IPS DF 19.7 (cell line): Measurements from ENCODE around the gene ING4.
A peak's percentile ranks its signal among the peaks of the same experiment; 100 is the strongest.
"Not testable (repeated sequence)": the region's sequence is repeated elsewhere in the genome, so short reads cannot be mapped to it uniquely, and the experiment has no call there.

Experiments
- DNase-seq: peaks from one replicate; pipeline ENCODE4 v3.0.0-alpha.2; 2013; ENCODE audit warnings: low read depth, low spot score

Gene ING4

DNA sequence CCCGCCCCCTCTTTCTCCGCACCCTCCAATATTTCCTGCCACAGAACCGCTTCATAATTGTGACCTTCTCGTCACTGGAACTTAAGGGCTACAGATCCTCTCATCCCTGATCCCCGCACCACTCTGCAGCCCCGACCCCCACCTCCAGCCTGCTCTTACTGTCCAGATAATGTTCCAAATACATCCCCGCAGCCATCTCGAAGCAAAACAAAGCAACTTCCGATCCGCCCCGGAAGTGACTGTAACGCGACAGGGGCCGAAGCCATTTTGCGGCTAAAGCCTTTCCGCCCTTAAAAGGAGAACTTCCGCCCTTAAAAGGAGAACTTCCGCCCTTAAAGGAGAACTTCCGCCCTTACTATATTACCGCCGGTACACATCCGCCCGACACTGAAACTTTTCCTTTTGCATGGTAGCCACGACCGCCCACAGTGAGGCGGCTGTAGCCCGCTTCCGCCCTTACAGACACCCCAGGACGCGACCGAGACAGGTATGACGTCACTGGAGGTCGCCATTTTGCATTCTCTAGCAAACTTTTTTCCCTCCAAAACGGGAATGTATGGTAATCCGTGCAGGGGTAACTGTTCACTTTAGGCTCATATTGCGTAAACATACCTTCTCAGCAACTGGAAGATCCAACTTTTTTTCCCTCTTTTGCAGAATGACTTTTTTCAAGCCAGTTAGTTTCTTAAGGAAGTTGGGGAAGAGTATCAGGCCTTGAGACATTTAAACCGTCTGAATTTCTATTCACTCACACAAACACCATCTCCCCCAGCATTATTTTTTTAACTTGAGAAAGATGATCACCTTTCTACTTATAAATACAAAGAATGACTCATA is at the start of gene ING4:
ING4 (minus strand) TSS at position 214 of the 837 bp plus-strand sequence; CDS start at position 196, 18 bp downstream.
- DNase-seq = peak; percentile 99

DNA sequence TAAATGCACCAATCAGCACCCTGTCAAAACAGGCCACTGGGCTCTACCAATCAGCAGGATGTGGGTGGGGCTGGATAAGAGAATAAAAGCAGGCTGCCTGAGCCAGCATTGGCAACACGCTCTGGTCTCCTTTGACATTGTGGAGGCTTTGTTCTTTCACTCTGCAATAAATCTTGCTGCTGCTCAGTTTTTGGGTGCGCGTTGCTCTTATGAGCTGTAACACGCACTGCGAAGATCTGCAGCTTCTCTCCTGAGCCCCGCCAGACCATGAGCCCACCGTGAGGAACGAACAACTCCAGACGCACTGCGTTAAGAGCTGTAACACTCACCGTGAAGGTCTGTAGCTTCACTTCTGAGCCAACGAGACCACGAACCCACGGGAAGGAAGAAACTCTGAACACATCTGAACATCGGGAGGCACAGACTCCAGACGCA is 46.1 kb upstream of the ING4 start:
- DNase-seq = no peak

DNA sequence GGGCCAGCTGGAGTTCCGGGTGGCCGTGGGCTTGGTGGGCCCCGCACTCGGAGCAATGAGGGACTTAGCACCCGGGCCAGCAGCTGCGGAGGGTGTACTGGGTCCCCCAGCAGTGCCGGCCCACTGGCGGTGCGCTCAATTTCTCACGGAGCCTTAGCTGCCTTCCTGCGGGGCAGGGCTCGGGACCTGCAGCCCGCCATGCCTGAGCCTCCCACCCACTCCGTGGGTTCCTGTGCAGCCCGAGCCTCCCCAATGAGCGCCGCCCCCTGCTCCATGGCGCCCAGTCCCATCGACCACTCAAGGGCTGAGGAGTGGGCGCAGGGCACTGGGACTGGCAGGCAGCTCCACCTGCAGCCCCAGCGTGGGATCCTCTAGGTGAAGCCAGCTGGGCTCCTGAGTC is 45.4 kb upstream of the ING4 start:
- DNase-seq = not testable (repeated sequence)

DNA sequence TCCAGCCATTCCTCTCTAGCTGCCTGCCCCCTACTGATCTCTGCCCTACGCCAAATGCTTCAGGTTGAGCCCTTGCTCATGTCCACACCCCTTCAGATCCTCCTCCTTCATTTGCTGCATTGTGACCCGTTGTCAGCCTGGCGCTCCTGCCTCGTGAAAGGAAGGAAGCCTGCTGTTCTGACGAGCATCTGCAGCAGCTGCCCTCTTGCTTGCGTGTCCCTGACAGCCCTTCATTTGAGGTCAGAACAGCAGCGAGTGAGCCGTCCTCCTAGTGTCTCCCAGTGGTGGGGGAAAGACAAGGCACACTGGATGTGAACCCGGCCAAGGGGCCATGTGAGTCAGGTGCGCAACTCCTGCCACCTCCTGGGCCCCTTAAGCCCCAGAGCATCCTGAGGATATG is 40.7 kb upstream of the ING4 start:
- DNase-seq = no peak

DNA sequence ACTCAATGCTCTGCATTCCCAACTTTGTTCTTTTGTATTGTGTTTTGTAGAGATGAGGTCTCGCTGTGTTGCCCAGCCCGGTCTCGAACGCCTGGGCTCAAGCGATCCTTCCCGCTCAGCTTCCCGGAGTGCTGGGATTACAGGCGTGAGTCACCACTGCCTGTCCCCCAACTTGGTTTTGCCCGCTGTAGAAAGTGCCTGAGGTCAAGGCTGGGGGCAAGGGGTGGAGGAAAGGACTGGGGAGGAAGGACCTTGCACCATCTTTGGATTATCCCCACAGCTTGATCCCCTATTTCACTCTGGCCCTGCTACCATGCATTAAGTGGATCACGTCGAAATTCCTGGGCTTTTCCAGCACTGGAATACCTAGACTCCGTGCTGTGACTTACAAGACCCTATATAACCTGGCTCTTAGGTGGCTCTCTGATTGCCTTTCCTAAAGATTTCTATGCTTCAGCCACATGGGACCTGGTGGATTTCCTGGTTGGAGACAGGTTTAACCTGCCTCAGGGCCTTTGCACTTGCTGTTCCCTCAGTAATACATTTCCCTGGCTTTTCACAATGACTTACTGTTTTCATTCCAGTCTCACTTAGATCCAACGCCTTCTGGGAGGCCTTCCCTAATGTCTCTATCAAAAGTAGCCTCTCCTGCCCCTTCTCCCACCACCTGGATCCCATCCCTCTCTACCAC is 38.3 kb upstream of the ING4 start:
- no peak for DNase-seq

DNA sequence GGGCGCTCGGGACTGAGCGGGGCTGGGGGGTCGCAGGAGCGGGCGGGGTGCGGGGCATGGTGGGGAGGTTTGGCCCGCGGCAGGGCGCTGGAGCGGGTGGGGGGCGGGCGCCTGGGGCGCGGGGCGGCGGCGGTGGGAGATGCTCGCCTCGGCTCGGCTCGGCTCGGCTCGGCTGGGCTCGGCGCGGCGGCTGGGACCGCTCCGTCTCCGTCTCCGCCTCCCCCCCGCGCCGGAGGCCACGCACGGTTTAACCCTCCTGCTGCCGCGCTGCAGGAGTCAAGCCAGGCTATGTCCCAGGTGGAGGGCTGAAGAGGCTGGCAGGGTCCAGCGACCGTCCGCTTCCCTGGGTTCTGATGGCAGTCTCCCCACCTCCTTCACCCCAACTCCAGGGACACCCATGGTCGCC is 37.7 kb upstream of the ING4 start, which contains the start of gene PIANP:
PIANP (minus strand) TSS at position 170 of the 406 bp plus-strand sequence. CDS start 2,754 bp downstream, outside the sequence.
- DNase-seq = no peak

DNA sequence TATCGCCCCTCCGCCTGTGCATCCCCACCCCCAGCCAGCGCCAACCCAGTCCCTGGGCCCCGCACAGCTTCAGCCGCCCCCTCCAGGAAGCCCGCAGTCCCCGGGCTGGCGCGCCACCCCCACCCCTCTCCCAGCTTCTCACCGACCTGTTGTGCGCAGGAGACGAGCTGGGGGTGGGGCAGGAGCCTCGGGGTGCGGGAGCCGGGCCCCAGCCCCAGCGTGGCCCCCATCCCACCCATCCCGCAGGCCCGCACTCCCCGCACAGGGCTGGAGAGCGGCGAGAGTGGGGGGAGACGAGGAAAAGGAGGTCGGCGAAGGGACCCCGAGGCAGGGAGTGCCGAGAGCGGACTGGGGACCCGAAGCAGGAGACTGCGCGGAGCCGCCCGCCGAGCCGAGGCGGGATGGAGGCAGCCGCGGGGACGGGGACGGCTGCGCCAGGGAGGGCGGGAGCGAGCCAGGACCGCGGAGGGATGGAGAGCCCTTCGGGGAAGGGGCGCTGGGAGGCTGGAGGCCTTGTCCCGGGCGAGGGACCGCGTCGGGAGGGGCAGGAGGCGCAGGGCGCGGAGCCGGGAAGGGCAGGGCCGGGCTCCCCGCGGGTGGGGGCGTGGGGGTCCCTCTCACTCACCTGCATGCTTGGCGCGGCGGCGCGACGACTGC is 37.2 kb upstream of the ING4 start:
- DNase-seq = no peak

DNA sequence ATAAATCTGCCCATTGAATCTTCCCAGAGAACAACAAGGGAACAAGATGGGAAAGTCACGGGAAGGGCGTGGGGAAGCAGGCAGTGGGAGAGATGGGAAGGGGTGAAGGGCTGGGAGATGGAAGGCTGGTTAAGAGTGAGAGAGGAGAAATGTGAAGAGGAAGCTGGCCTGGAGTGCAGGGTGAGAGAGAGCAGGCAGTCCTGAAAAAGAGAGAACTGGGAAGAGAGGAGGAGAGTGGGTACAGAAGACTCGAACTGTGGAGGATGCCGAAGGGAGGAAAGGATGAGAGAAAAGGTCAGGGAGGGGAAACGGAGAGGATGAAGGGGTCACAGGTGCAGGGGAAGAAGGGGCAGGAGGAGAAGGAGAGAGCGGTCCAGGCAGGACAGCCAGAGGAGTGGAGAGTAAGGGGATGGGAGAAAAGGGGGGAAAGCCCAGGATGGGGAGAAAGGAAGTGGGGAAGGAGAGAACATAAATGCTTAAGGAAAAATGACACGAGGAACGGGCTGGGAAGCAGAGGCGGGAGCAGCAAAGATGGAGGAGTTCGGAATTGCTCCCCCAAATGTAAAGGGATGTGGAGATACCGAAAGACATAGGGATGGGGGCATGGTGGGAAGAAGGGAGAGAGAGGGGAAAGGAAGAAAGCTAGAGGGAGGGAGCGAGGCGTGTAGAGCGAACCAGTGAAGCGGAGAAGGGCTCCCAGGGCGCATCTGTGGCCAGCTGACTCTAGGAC is 36.5 kb upstream of the ING4 start:
- no peak for DNase-seq

DNA sequence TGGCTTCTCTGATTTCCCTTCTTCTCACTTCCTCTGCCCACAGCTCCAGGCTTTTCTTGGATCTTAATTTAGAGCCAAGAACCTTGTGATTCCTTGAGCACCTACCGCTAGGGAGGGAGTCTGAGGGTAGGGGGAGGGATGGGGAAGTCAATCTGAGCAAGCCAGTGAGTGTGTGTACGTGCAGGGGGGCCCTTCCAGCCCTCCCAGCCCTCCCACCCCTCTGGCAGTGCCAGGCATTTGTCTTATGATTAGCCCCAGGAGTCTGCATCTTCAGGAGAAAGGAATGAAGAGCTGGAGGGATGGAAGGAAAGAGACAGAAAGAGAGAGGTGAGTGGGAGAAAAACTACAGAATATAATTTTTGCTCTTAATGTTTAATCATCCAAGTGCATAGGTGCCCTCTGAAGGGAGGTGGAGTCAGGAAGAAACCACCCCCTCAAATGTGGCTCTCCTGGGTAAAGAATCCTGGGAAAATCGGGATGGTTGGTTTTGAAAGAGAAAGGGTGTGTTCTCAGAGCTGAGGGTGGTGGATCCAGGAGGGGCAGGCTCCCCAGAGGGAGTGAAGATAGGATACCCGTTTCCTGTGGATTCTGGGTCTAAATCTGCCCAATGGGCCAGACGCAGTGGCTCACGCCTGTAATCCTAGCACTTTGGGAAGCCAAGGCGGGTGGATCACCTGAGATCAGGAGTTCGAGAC is 35.6 kb upstream of the ING4 start:
- no peak for DNase-seq

DNA sequence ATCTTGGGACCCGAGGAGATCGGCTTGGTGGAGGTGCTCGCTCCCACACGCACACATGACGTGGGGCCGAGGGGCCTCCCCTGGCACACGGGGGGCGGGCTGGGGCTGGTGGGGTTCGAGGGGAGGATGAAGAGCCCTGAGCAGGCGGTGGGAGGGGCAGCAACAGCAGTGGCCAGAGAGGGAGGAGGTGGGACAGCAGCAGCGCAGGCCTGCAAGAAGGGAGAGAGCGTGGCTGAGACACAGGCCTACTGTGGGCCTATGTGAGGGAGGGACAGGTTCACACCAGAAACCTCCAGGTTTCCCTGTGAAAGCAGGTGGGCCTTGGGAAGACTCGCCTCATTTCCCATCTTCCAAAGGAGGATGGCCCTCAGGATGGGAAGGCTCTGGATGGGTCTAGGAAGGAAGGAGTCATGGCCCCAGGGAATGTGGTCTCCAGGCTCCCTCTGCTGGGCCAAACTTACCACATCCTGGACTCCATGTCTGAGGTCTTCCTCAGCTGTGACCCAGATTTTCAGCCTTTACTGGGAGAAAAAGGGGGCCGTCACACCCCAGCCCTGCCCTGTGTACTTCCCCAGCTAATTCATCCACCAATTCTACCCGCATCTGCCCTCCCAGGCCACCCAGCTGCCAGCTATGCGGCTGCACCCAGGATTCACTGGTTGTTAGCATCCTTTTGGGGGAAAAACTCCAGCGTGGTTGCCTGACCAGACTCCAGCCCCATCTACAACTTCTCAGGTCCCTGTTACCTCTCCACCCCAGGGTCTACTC is 34.8 kb upstream of the ING4 start:
- DNase-seq = no peak

DNA sequence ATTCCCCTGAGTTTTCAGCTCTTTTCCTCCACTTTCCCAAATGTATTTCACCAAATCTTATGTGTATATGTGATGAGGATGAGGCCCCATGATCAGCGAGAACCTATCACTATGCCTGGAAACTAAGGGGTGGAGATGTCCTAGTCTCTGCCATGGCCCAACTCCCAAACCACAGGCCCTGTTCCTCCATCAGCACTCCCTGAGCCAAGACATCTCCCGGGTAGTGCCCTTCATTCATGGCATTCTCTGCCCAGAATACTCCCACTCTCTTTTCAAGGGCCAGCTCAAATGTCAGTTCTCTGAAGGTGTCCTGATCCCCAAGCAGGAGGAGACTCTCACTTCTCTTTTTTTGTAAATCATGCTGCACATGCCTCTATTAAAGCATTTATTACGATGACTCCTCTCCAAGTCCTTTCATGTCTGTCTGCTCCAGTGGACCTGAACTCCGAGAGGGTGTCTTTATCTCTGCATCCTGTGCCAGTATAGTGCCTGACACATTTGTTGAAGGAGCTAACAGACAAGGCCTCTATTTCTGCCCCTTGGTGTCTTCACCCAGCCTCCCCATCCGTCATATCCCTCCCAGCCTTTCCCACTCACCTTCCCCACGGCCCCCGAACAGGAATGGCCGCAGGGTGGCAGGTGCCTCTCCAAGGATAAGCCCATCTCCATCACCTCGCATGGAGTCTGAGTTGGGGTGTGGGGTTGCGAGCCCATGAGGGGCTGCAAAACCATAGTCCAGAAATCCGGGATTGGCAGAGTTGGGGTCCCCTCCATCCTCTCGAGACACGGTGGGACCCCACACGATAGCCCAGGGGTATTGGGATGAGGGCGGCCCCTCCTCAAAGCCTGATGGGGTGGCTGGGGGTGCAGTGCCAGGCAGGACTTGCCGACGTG is 34.0 kb upstream of the ING4 start:
- no peak for DNase-seq

DNA sequence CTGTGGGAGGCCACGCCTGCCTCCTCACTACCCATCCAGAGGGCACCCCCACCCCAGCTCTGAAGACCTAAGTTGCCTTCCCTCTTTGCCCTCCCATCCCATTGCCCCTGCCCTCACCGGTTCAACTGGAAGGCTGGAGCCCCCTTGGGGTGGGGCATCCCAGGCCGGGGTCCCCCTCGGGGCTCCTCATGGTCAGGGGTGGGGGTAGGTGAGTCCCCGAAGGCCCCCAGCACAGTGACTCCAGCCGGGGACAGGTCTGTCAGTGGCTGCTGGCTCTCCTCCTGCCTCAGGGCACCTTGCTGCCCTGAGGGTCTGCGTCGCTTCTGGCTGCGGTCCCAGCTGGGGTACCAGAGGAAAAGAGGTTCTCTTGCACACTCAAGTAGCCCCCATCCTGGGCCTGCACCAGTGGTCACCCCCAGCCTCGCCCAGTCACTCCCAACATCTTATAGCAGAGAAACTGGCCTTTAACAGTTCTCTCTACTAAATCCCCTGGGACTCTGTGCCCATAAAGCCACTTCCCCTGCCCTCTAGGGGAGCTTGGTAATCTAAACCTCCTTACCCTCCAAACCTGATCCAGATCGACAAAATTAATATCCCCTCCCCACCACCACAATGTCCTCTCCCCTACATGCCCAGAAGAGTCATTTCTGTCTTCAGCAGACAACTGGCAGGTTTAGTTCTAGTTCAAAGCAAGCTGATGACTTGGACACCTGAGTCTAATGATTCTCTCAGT is 32.6 kb upstream of the ING4 start:
- no peak for DNase-seq

DNA sequence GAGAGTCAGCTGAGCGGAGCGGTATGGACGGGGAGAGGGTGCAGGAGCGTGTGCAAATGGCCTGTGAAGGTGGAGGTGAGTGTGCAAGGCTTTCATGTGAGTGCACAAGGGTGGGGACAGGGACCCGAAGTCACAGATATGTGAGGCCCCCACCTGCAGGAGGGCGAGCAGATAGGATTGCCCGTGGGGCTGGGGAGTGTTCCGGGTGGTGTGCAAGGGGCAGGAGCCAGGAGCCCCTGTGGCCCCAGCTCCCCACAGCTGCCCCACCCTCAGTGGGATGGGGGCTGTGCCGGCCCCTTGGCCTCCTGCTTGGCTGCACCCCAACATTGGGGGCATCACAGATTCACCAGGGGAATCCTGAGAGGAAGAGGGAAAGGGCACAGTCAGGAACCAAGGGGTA is 31.8 kb upstream of the ING4 start:
- no peak for DNase-seq

DNA sequence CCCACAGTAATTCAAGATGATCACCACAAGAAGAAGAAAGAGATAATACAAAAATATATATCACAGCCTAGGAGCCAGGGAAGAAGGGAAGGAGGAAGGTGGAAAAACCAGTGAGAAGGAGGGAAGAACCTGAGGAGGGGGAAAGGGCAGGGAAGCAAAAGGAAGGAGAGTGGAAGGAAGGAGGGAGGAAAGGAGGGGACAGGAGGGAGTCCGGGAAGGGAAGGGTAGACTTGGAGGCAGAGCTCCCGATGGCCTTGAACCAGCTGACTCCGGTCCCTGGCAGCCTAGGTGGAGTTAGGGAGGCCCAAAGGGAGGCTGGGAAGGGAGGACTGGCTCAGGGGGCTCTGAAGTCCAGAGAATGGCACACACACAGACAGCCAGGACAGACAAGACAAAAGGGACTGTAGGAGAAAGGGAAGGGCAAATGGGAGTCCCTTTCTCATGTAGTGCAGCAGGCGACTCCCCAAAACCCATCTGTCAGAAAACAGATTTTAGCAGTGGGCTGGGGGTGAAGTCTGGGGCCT is 31.0 kb upstream of the ING4 start:
- DNase-seq = no peak

DNA sequence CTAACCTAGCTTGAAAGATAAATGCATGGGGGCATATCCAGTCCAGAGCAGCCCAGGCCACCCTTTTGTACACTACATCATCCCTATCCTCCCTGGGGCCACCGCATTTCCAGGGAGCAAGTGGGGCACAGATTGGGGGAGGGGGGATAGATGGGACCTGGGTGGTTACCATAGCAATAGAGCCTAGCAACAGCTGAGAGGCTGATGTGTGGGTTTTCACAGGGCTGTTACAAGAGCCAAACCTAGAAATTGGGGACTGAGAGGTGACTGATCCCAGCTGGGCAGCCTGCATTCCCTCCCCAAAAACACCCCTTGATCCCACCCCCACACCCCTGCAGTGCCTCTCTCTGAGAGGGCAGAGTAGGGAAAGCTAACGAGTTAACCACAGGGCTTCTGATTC is 30.0 kb upstream of the ING4 start:
- DNase-seq = no peak

DNA sequence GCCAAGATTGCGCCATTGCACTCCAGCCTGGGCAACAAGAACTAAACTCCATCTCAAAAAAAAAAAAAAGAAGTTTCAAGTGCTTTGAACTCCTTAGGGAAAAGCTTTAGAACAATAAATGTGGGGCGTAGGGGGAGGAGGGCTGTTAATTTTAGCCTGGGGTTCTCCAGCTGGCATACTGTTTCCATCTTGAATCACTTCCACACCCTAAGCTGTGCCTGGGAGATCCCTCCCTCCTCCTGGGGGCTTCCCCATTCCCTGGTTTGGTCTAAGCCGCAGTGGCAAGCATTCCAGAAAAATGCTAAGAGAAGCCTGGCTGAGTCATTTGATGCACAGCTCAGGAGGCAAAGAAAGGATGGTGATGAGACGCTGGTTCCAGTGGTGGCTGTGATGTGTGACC is 28.6 kb upstream of the ING4 start:
- no peak for DNase-seq

DNA sequence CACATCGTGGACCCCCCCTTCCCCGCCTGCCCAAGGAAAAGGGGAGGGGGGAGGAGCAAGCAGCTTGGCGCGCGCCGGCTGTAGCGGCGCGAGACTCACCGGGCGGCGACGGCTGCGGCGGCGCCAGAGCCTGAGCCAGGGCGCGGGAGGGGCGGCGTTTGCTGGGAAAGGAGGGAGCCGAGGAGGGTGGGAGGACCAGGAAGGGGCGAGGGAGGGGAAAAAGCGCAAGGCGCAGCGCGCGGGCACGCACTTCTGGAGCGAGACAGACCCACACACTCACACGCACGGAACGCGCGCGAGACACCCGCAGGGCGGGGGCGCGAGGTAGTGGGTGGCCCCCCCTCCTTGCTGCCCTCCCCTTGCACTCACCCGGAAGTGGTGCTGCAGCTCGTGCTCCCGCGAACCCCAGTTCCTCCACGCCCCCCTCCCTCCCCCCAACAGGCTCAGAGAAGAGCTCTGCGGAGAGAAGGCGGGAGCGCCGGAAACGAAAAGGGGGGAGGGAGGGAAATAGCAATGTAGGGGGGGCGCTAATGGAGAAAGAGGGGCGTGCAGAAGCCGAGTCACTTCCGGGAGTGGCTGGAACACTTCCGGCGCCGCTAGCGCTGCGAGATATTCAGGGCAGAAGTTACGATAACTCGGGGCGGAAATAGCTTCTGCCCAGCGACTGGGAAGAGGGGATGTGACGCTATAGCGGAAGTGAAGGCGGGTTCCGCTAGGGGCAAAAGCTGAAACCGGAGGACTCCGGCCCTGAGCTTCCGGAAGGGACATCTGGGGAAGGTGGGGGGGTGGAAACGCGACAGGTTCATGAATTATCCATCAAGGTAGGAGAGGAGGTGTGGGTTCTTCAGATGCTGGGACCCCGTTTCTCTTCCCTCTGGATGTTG is 26.3 kb upstream of the ING4 start, which contains the start of gene ZNF384:
ZNF384 (minus strand) TSS at position 377 of the 884 bp plus-strand sequence. CDS start 9,855 bp downstream, outside the sequence.
- peak; percentile 99 for DNase-seq
